PC-9 (cell line): ENCODE results near the gene DMWD.

ENCODE experiments used
- CTCF ChIP-seq: fragments of 200-600 bp; sonication (generic); conservative IDR thresholded peaks from 2 replicates; pipeline ENCODE4 v1.6.1; 2017; ENCODE audit warnings: mixed run types, antibody characterized with exemption, mild to moderate bottlenecking, moderate library complexity
- EZH2 ChIP-seq: fragments of 200-600 bp; sonication (generic); IDR thresholded peaks from 2 replicates; pipeline ENCODE4 v1.8.0; 2017; ENCODE audit warnings: antibody characterized with exemption, low read depth

GRCh38 chr19:45792470-45793177 is at the start of gene DMWD:
- no peak for TF ChIP-seq CTCF
- no peak for TF ChIP-seq EZH2
